UCSD-AML1 (cell line): ENCODE data around the gene NDUFS4.
"Not testable (repeated sequence)": the region's sequence is repeated elsewhere in the genome, so short reads cannot be mapped to it uniquely, and the experiment has no call there.

ENCODE experiments used
- DNase-seq: peaks from one replicate; lab custom pipeline; 2025; ENCODE audit not compliant: unreplicated experiment; lab: John Stamatoyannopoulos, UW

Gene NDUFS4

DNA sequence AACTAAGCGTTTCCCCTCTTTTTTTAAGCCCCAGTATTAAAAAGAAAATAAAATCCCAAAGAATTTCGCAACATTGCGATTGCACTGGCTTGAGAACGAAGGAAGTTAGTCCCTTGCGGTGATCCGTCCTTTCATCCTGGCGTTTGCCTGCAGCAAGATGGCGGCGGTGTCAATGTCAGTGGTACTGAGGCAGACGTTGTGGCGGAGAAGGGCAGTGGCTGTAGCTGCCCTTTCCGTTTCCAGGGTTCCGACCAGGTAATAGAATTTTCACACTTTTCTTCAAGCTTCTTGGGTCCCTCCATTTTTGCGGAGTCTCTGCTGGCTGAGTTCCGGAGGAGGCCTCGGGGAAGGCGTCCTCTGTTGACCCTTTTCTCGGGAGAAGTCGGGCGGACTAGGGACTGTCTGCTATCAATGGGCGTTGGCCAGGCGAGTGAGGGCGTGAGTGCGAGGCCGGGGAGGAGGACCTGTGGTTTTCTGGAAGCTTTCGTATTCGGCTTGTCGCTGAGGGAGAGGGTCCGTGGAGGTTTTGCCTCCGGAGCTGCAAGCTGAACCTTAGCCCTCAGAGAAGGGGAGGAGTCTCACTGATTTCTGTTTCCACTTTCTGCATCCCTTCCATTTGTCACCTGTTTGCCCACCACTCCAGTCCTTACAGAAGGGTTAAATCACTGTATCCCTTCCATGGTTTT lies at the start of gene NDUFS4:
NDUFS4 (plus strand) TSS at position 134 of the 686 bp plus-strand sequence; CDS start at position 158, 24 bp downstream.
- DNase-seq: peak; percentile 85

DNA sequence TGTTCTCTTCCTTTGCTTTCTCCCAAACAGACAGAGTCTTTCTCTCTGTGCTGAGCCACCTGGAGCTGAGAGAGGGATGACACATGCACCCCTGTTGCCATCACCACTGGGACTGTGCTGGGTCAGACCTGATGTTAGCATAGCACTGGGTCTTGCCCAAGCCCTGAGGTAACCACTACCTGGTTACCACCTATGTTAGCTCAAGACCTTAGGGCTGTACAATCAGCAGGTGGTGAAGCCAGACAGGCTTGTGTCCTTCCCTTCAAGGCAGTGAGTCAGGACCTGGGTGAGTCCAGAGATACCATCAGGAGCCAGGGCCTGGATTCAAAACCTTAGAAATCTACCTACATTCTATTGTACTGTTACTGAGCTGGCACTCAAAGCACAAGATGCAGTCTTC lies 47.9 kb upstream of the NDUFS4 start:
- DNase-seq: no peak

DNA sequence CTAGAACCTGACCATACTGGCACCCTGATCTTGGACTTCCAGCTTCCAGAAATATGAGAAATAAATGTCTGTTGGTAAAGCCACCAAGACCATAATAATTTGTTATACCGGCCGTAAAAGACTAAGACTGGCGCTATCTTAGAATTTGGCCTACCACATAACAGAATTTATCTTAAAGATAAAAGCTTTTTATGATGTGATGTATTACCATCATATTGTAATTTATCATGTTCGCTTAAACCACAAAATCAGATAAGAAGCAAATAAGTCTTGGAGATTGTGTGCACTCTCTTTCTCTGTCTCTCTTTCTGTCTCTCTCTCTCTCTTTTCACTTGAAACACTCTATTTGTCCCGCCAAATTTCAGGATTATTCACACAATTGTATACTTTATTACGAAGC lies 44.5 kb upstream of the NDUFS4 start:
- DNase-seq: no peak

- no peak for DNase-seq
Observed at GRCh38 chr5:53520813-53521212, 39.6 kb upstream of the NDUFS4 start.

- DNase-seq: no peak
Observed at GRCh38 chr5:53537711-53538110, 22.7 kb upstream of the NDUFS4 start.

DNA sequence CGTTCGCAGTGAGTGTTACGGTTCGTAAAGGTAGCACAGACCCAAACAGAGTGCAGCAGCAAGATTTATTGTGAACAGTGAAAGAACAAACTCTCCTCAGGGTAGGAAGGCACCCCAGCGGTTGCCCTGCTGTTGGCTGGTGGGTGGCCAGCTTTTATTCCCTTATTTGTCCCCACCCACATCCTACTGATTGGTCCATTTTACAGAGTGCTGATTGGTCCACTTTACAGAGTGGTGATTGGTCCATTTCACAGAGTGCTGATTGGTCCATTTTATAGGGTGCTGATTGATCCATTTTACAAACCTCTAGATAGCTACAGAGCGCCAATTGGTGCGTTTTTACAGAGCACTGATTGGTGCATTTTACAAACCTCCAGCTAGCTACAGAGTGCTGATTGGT lies 19.7 kb upstream of the NDUFS4 start:
- DNase-seq: not testable (repeated sequence)

GRCh38 chr5:53541859-53542258 lies 18.6 kb upstream of the NDUFS4 start:
- DNase-seq: no peak

DNA sequence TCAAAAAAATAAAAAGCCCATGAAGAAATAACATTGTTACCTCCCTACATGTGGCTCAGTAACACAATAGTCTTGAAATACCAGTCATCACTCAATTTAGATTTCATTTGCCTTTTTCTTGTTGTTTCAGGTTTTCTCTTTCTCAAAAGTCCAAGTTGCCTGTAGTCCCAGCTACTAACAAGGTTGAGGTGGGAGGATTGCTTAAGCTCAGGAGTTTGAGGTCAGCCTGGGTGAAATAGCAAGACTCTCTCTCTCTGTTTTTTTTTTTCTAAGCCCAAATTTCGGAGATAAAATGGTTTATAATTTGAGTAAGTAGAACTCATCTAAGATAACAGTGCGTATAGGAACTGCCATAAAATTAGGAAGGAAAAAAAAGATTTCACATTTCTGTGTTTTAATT lies 17.5 kb upstream of the NDUFS4 start:
- DNase-seq: no peak

DNA sequence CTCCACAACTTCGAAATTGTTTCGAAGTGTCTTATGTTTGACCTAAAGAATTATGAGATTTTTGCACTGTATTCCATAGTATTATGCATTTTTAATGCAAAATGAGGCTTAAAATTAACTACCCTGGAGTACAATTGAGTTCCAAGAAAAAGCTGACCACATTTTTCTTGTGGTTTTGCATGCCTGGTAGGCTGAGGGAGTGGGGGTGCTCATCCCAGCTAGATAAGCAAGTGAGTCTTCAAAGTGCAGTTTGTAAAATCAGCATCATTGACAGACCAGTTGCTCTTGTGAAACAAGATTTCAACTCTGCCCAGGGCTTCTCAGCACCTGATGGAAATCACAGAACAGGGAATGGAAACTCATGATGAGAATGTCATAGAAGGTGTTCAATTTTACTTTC lies 17.0 kb upstream of the NDUFS4 start:
- peak; percentile 25 for DNase-seq

DNA sequence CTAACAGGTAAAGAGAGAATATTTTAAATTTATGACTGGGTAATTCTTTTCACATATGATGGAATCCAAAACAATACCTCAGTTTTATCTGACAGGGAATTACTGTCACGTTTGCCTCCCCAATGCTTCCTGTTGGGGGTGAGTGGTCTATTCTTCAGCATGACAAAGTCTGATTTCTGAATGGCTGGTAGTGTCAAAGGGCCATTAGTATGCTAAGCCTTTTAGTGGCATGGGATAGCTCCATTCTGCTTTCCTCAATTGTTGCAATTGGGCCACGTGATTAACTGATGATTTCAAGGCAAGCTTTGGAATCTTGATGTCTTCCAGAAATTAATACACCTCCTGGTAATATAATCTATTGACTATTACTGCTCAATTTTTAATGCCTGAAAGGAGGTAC lies 14.7 kb upstream of the NDUFS4 start:
- no peak for DNase-seq

DNA sequence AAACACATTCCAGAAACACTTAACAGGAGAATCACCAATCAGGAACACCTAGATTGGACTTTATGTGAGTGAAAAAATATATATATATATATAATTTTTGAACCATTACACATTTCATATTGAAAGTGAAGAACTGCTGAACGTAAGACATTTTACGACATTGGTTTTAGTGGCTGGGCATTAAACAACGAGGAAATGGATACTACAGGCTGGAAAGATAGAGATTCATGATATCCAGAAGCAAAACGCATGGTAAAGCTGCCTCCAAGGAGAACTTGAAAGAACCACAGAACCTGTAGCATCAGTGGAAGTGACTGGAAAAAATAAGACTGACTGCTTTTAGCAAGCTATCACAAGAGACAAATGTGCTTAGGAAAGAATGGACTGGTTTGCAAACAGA lies 13.2 kb upstream of the NDUFS4 start:
- no peak for DNase-seq

DNA sequence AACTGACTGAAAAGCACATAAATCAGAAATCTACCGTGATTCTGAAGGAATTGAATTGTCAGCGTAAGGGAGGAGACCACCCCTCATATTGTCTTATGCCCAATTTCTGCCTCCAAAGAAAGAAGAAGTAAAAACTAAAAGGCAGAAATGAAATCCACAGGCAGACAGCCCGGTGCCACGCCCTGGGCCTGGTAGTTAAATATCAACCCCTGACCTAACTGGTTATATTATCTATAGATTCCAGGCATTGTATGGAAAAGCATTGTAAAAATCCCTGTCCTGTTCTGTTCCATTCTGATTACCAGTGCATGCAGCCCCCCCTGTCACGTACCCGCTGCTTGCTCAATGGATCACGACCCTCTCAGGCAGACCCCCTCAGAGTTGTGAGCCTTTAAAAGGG lies 11.9 kb upstream of the NDUFS4 start:
- DNase-seq: not testable (repeated sequence)

DNA sequence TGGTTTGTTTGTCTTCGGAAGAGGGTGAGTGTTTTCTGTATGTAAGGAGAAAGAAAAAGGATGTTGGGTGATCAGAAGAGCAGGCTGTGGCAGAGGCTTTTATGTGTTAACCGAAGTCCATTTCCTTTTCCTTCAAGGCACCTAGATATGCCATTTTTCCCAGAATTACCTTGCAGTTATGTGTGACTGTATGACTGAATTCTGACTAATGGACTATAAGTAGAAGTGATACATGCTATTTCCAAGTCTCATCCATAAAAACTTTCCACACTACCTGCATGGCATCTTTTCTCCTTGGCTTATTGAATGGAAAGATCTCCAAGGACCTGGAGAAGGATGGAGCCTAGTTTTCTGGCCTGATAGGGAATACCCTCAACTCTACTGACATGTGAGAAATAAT lies 10.6 kb upstream of the NDUFS4 start:
- no peak for DNase-seq

GRCh38 chr5:53552561-53552960 lies 7.9 kb upstream of the NDUFS4 start:
- DNase-seq: no peak

DNA sequence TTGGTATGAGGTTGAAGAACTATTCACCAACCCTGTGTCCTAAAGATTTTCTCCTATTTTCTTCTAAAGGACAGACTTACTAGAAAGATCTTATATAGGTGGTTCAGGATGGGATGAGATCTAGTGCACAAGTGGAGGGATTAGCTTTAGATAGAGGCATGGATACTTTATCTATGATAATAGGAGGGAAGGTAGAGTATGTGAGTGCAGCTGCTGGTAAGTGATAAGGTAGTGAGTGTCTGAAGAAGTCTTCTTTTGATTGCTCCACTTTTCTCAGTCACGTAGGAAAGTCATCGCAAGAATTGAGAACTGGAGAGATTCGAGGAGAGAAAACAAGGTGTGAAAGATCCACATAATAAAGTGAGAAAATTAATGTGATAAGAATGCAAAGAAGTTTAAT lies 6.0 kb upstream of the NDUFS4 start:
- no peak for DNase-seq

DNA sequence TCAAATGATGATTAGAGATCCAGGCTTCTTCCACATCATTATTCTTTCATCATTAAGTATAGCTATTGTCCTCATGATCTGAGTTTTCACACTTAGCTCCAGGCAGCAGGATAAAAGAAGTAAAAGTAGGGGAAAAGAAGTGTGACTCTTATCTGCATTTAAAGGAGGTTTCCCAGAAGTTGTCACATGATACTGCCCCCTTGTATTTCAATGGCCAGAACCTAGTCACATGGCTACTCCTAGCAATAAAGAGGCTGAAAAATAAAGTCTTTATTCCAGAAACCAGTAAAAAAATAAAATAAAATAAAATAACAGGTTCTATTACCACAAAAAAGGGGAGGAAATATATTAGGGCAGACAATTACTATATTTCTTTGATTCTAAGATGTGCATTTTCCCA lies 5.3 kb upstream of the NDUFS4 start:
- DNase-seq: no peak

DNA sequence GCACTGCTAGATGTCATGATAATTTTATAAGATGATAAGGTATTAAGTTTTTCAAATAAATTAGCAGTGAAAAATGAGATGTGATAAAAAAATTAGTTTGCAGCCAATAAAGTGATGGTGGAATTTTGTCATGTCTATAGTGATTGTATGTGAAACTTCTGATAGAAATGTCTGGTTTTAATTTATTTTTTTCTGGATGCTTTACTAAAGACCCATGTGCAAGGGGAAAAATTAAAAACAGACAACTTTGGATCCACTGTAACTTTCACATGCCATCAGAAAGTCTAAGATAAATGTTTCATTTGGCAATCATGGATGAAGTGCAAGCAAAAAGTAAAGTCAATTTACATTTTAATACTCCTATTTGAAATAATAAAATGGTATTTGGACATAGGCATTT lies 4.4 kb upstream of the NDUFS4 start:
- no peak for DNase-seq

DNA sequence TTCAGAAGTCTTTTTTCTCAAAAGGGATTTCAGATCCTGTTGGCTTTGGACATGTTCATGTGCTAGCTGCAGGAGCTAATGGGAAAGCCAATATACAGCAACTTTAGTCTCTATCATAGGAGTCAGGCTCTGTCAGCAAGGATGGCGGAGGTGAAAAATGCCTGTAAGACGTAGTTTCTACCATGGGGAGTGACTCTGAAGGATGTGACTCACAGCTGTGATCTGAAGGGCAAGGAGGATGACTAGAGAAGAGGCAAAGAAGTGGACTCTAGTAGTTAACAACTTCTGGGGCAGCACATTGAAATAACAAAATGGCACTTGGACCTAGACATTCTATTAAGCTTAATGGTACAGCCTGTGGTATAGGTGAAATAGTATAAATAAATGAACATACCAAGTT lies 3.1 kb upstream of the NDUFS4 start:
- no peak for DNase-seq

DNA sequence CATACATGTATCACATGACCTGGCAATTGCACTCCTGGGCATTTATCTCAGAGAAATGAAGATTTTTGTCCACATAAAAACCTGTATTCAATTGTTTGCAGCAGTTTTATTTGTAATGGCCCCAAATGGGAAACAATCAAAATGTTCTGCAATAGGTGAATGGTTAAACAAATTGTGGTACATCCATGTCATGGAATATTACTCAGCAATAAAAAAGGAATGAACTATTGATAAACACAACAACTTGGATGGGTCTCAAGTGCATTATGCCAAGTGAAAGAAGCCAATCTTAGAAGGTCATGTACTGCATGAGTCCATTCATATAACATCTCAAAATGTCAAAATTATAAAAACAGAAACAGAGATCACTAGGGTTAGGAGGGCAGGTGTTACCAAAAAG lies 1.5 kb upstream of the NDUFS4 start:
- no peak for DNase-seq

- DNase-seq: no peak
Observed at GRCh38 chr5:53560028-53560427, 411 bp upstream of the NDUFS4 start.

DNA sequence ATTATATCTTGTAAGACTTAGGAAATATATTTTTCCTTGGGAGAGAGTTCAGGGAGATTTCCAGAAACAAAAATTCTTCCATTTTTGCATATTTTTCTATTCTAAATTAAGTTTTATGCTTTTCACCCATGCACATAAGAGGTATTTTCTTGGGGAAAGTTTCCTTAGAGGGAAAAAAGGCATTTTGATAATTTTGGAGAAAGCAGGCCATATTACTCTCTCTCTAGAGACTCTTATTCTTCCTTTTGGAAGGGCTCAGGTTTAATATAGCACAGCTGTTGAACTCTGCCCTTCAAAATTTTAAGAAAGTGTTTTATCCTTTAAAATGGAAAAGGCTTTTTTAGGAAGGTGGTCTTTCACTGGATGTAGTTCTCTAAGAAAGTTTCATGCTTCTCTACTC lies 8.0 kb downstream of the NDUFS4 start:
- DNase-seq: no peak

GRCh38 chr5:53568871-53569270 lies 8.4 kb downstream of the NDUFS4 start:
- DNase-seq: no peak

DNA sequence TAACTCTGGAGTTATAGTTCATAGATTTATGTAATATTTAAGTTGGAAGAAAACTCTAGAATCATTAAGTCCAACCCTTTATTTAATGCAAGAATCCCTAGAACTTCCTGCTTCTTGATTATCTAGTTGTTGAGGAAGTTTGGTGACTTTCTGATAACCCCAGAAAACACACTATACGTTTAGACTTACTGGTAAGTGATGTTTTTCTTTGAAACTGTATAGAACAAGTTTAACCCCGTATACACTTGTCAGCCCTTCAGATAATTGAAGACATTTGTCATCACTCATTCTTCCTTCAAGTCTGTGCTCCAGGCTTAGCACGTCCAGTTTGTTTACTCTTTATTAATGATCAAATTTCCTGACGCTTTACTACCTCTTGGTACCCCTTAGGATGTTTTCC lies 9.0 kb downstream of the NDUFS4 start:
- DNase-seq: no peak
